Measurements from ENCODE around the gene CNTNAP5. TPM values are rescaled to one million over a fixed set of nuclear protein-coding genes. Genes with fewer than 3 reads are reported as not detected.

Gene CNTNAP5
- total and polyA plus RNA-seq, 7 donors = not detected

DNA sequence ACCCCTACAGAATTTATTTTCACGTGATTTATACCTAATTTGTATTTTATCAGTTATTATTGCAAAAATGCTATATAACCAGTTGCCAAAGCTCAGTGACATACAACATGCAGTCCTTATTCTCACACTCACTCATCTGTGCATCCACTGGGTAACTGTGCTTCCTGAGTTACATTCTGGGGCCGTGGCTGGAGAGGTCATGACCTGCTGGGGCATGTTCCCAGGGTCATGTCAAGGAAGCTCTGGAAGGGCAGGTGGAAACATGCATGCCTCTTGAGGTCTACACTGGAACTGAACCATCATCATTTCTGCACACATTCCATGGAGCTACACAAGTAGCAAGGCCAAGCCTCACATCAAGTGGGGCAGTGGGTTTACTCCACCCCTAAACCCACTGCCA lies 715.5 kb downstream of the CNTNAP5 start:
- ATAC-seq (no peak), DNase-seq (no peak)
- no peaks in the 10 kb centered on the region for H3K36me3 ChIP-seq (ENCODE audit: insufficient read depth in 1 of 2, low read depth in 1 of 2)
- no peak overlapping the region for H3K4me3 ChIP-seq
- 27 to 51% (median 48%) methylated on average over 2 of the region's 2 CpGs for WGBS, 3 donors
- intact Hi-C loops (cut with DNase I) = no loop called here
- TF ChIP-seq CTCF (IDR thresholded peaks at IDR 0.05) = no peak
- H3K27ac ChIP-seq = no peak overlapping the region
- no peaks in the 10 kb centered on the region for H3K9me3 ChIP-seq
- H3K27me3 ChIP-seq (ENCODE audit: insufficient read depth in 3 of 3, low read length in 2 of 3) = no peaks in the 10 kb centered on the region
- no peaks in the 10 kb centered on the region for H3K4me1 ChIP-seq

GRCh38 chr2:124753842-124754241 lies 728.8 kb downstream of the CNTNAP5 start:
- no peaks in the 10 kb centered on the region for H3K4me1 ChIP-seq
- H3K27me3 ChIP-seq (ENCODE audit: insufficient read depth in 3 of 3, low read length in 2 of 3) = no peaks in the 10 kb centered on the region
- ATAC-seq (no peak), DNase-seq (no peak)
- intact Hi-C loops (cut with DNase I) = no loop called here
- no peaks in the 10 kb centered on the region for H3K36me3 ChIP-seq (ENCODE audit: insufficient read depth in 1 of 2, low read depth in 1 of 2)
- H3K4me3 ChIP-seq = no peak overlapping the region
- no peaks in the 10 kb centered on the region for H3K9me3 ChIP-seq
- 77 to 79% (median 78%) methylated on average over 3 of the region's 3 CpGs for WGBS, 3 donors
- H3K27ac ChIP-seq = no peak overlapping the region
- no peak for TF ChIP-seq CTCF (IDR thresholded peaks at IDR 0.05)

- 66 to 76% (median 69%) methylated on average over 1 of the region's 1 CpG for WGBS, 3 donors
- no peak for TF ChIP-seq CTCF (IDR thresholded peaks at IDR 0.05)
- no peaks in the 10 kb centered on the region for H3K27me3 ChIP-seq (ENCODE audit: insufficient read depth in 3 of 3, low read length in 2 of 3)
- no peaks in the 10 kb centered on the region for H3K9me3 ChIP-seq
- no peak overlapping the region for H3K27ac ChIP-seq
- no peak for DNase-seq
- H3K4me1 ChIP-seq = no peaks in the 10 kb centered on the region
- intact Hi-C loops (cut with DNase I) = no loop called here
- H3K36me3 ChIP-seq (ENCODE audit: insufficient read depth in 1 of 2, low read depth in 1 of 2) = no peaks in the 10 kb centered on the region
- no peak overlapping the region for H3K4me3 ChIP-seq
- ATAC-seq = no peak
These were observed 730.3 kb downstream of the CNTNAP5 start for GRCh38 chr2:124755386-124755785.

- no peak for ATAC-seq
- no peak overlapping the region for H3K27ac ChIP-seq
- H3K4me1 ChIP-seq = no peaks in the 10 kb centered on the region
- no peaks in the 10 kb centered on the region for H3K9me3 ChIP-seq
- no peak for TF ChIP-seq CTCF (IDR thresholded peaks at IDR 0.05)
- intact Hi-C loops (cut with DNase I) = no loop called here
- H3K4me3 ChIP-seq = no peak overlapping the region
- H3K27me3 ChIP-seq (ENCODE audit: insufficient read depth in 3 of 3, low read length in 2 of 3) = no peaks in the 10 kb centered on the region
- no peaks in the 10 kb centered on the region for H3K36me3 ChIP-seq (ENCODE audit: insufficient read depth in 1 of 2, low read depth in 1 of 2)
- 66 to 80% (median 73%) methylated on average over 4 of the region's 4 CpGs for WGBS, 3 donors
- no peak for DNase-seq
These were observed 731.0 kb downstream of the CNTNAP5 start for GRCh38 chr2:124756048-124756447.

- DNase-seq (no peak), ATAC-seq (no peak)
- Histone ChIP-seq H3K4me1 (no peaks in the 10 kb centered on the region), H3K27ac (no peak overlapping the region), H3K4me3 (no peak overlapping the region), H3K36me3 (ENCODE audit: insufficient read depth in 1 of 2, low read depth in 1 of 2) (no peaks in the 10 kb centered on the region), H3K9me3 (no peaks in the 10 kb centered on the region), H3K27me3 (ENCODE audit: insufficient read depth in 3 of 3, low read length in 2 of 3) (no peaks in the 10 kb centered on the region)
- WGBS, 3 donors = 76 to 91% (median 86%) methylated on average over 1 of the region's 1 CpG
- TF ChIP-seq CTCF (IDR thresholded peaks at IDR 0.05) = no peak
- intact Hi-C loops (cut with DNase I) = no loop called here
These were observed 737.3 kb downstream of the CNTNAP5 start for GRCh38 chr2:124762388-124762787.

Data from psoas muscle (tissue), 8 donors.